ENCODE measurements around the gene GALNT16. TPM values are rescaled to one million over a fixed set of nuclear protein-coding genes. Genes with fewer than 3 reads are reported as not detected.

Gene GALNT16
- total and polyA plus RNA-seq, 2 donors from 2014 or later = 13.1 to 15.2 TPM

GRCh38 chr14:69358966-69359365 is 99.0 kb downstream of the GALNT16 start:
- Histone ChIP-seq H3K27ac (ENCODE audit: low read depth in 2 of 2, low read length in 2 of 2) (no peak overlapping the region), H3K27me3 (ENCODE audit: control insufficient read depth, insufficient read depth, low read length) (no peaks in the 10 kb centered on the region), H3K9me3 (ENCODE audit: control insufficient read depth in 2 of 3, insufficient read depth in 1 of 3, low read length in 3 of 3) (no peaks in the 10 kb centered on the region), H3K36me3 (ENCODE audit: control insufficient read depth in 2 of 3, insufficient read depth in 3 of 3, low read length in 3 of 3) (no peaks in the 10 kb centered on the region), H3K4me1 (ENCODE audit: control insufficient read depth in 2 of 3, insufficient read depth in 2 of 3, low read depth in 1 of 3, low read length in 3 of 3) (peaks cover 0 to 4% (median 0%) of the 10 kb centered on the region in 3 donors), H3K4me3 (ENCODE audit: low read length in 3 of 3) (no peak overlapping the region), H3K9ac (ENCODE audit: low read length in 3 of 3) (no peak overlapping the region)
- intact Hi-C loops (cut with DNase I) = loop anchor here (10.0 kb wide), 1 partner anchor 104 kb away; no protein-coding TSS in a partner anchor
- TF ChIP-seq, protein P1, sequence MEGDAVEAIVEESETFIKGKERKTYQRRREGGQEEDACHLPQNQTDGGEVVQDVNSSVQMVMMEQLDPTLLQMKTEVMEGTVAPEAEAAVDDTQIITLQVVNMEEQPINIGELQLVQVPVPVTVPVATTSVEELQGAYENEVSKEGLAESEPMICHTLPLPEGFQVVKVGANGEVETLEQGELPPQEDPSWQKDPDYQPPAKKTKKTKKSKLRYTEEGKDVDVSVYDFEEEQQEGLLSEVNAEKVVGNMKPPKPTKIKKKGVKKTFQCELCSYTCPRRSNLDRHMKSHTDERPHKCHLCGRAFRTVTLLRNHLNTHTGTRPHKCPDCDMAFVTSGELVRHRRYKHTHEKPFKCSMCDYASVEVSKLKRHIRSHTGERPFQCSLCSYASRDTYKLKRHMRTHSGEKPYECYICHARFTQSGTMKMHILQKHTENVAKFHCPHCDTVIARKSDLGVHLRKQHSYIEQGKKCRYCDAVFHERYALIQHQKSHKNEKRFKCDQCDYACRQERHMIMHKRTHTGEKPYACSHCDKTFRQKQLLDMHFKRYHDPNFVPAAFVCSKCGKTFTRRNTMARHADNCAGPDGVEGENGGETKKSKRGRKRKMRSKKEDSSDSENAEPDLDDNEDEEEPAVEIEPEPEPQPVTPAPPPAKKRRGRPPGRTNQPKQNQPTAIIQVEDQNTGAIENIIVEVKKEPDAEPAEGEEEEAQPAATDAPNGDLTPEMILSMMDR (IDR thresholded peaks at IDR 0.05; ENCODE audit: borderline replicate concordance, extremely low read depth, insufficient read depth) = no peak
- no peak for DNase-seq
- no peak for FAIRE-seq

DNA sequence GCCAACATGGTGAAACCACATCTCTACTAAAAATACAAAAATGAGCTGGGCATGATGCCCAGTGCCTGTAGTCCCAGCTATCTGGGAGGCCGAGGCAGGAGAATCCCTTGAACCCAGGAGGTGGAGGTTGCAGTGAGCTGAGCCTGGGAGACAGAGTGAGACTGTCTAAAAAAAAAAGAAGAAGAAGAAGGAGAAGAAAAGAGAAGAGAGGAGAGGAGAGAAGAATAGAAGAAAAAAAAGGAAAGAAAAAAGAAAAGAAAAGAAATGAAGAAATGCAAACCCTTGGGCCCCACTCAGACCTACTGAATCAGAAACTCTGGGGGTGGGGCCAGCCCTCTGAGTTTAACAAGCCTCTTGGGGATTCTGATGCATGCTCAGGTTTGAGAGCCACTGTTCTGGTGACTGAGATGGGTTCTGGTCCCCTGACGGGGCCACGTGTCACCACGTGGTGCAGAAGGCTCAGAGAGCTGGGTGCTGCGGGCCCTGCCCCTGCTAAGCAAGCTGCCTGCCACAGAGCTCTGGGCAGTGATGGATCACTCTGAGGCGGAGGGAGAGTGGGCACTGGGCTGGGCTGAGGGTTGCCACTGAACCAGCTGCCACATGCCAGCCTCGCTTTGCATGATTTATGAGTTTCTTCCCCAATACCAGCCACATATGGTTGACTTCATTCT is 100.6 kb downstream of the GALNT16 start:
- no peaks in the 10 kb centered on the region for H3K27me3 ChIP-seq (ENCODE audit: control insufficient read depth, insufficient read depth, low read length)
- H3K27ac ChIP-seq (ENCODE audit: low read depth in 2 of 2, low read length in 2 of 2) = no peak overlapping the region
- intact Hi-C loops (cut with DNase I) = no loop called here
- H3K4me1 ChIP-seq (ENCODE audit: control insufficient read depth in 2 of 3, insufficient read depth in 2 of 3, low read depth in 1 of 3, low read length in 3 of 3) = peaks cover 0 to under 1% (median 0%) of the 10 kb centered on the region in 3 donors
- H3K36me3 ChIP-seq (ENCODE audit: control insufficient read depth in 2 of 3, insufficient read depth in 3 of 3, low read length in 3 of 3) = no peaks in the 10 kb centered on the region
- H3K4me3 ChIP-seq (ENCODE audit: low read length in 3 of 3) = no peak overlapping the region
- no peaks in the 10 kb centered on the region for H3K9me3 ChIP-seq (ENCODE audit: control insufficient read depth in 2 of 3, insufficient read depth in 1 of 3, low read length in 3 of 3)
- peak in 1 of 5 donors; percentile 15 for DNase-seq
- no peak for FAIRE-seq
- no peak overlapping the region for H3K9ac ChIP-seq (ENCODE audit: low read length in 3 of 3)
- TF ChIP-seq, protein P1 (IDR thresholded peaks at IDR 0.05; ENCODE audit: borderline replicate concordance, extremely low read depth, insufficient read depth) = no peak

DNA sequence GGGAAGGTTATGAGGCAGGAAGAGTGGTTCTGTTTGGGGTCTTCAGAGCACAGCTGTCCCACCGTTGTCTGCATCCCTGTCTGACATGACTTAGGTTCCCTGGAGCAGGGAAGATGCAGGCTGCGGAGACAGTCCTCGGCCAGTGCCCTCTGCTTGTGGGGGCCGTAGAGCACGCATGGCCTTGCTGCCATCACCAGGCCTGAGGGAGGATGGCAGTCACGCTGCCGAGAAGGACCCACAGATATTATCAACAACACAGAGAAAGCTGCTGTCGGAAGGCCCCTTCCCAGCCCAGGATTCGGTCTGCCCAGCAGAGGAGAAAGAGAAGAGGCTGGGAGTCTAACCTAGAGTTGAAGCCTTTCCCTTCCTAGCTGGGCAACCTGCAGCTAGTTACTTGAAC is 103.1 kb downstream of the GALNT16 start:
- TF ChIP-seq, protein P1 (IDR thresholded peaks at IDR 0.05; ENCODE audit: borderline replicate concordance, extremely low read depth, insufficient read depth) = peak; percentile 58
- peak; percentile 39 to 79 (median 49) for DNase-seq
- Histone ChIP-seq H3K4me1 (ENCODE audit: control insufficient read depth in 2 of 3, insufficient read depth in 2 of 3, low read depth in 1 of 3, low read length in 3 of 3) (no peaks in the 10 kb centered on the region), H3K9me3 (ENCODE audit: control insufficient read depth in 2 of 3, insufficient read depth in 1 of 3, low read length in 3 of 3) (no peaks in the 10 kb centered on the region), H3K27me3 (ENCODE audit: control insufficient read depth, insufficient read depth, low read length) (no peaks in the 10 kb centered on the region), H3K4me3 (ENCODE audit: low read length in 3 of 3) (no peak overlapping the region), H3K27ac (ENCODE audit: low read depth in 2 of 2, low read length in 2 of 2) (no peak overlapping the region), H3K36me3 (ENCODE audit: control insufficient read depth in 2 of 3, insufficient read depth in 3 of 3, low read length in 3 of 3) (no peaks in the 10 kb centered on the region), H3K9ac (ENCODE audit: low read length in 3 of 3) (no peak overlapping the region)
- intact Hi-C loops (cut with DNase I) = no loop called here
- FAIRE-seq = no peak

Measured in kidney (tissue), 14 donors.